ENCODE data around the gene JMJD4.
"Not testable (repeated sequence)": the region's sequence is repeated elsewhere in the genome, so short reads cannot be mapped to it uniquely, and the experiment has no call there.

The JMJD4 gene

GRCh38 chr1:227733751-227734545 lies 1.2 kb downstream of the JMJD4 start:
- no peak for DNase-seq (ENCODE audit: extremely low read depth in 1 of 2, low read depth in 1 of 2)

- DNase-seq (ENCODE audit: extremely low read depth in 1 of 2, low read depth in 1 of 2) = no peak
Observed at GRCh38 chr1:227733309-227733705, 1.8 kb downstream of the JMJD4 start.

- DNase-seq (ENCODE audit: extremely low read depth in 1 of 2, low read depth in 1 of 2) = no peak
Observed at GRCh38 chr1:227732586-227733308, 2.4 kb downstream of the JMJD4 start.

DNA sequence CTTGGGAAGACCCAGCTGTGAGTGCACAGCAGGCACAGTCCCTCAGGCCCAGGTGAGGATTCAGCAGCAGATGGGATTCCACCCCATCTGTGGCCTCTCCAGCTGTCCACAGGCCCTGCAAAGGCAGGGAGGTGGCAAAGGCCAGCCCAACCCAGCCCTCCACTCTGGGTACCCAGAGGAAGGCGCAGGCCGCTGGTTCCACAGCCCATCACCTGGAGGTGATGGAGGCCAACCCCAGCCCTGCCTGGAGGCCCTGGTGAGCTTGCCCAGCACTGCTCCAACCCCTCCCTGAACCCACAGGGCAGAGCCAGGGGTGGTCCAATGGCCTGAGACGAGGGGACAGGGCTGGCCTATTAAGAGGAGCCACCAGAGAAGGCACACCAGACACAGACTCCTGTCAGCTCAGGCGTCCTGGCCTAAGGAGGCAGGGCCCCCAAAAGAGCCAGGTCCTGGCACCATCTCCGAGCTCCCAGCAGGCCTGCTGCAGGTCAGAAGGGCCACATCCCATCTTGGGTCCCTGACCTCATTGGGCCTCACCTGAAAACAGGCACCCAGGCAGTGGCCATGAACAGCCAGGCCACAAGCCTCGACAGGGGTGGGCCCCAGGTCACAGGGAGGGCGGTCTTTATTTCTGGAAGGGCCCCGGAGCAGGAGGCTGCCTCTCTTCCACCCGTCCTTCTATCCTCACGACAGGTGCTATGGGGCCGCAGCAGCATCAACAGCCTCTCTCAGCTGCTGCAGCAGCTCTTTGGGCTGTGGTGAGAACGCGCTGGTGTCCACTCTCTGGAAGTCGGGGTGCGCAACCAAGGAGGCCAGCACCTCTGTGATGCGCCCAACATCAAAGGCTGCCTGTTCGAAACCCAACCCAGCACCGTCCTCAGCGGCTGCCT lies 3.2 kb downstream of the JMJD4 start:
- no peak for DNase-seq (ENCODE audit: extremely low read depth in 1 of 2, low read depth in 1 of 2)

GRCh38 chr1:227731241-227731677 lies 3.8 kb downstream of the JMJD4 start:
- DNase-seq (ENCODE audit: extremely low read depth in 1 of 2, low read depth in 1 of 2) = no peak

- DNase-seq (ENCODE audit: extremely low read depth in 1 of 2, low read depth in 1 of 2) = no peak
Observed at GRCh38 chr1:227730630-227731151, 4.4 kb downstream of the JMJD4 start.

DNA sequence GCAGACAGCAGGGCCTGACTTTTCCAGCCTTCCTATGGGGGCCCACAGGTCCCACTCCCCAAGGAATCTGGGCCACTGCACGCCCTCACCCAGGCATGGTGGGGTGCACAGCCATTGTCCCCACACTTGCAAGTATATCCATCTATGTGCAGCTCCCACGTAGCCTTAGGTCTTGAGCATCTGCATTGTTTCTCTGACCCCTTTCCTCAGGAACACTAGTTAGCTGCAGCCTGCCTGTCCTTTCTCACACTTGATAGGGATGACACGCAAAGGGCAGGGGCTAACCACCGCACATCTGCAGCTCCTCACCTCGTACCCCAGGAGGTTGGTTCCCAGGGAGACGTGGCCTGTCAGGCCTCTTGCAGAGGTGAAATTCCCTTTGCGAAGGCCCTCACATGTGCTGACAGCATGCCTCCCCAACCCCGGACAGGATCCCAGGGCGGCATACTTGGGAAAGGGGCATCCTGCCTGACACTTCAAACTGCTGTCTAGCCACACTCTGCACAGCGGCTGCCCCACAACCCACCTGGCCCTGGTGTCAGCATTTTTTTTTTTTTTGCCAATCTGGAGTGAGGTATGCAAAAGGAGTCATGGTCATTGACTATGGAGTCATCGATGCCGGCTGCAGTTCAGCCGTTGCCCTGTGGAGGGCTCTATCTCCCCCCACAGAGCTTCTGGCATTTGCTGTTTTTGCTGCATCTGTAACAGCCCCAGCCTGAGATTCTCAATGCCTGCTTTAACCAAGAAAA lies 5.0 kb downstream of the JMJD4 start:
- no peak for DNase-seq (ENCODE audit: extremely low read depth in 1 of 2, low read depth in 1 of 2)

DNA sequence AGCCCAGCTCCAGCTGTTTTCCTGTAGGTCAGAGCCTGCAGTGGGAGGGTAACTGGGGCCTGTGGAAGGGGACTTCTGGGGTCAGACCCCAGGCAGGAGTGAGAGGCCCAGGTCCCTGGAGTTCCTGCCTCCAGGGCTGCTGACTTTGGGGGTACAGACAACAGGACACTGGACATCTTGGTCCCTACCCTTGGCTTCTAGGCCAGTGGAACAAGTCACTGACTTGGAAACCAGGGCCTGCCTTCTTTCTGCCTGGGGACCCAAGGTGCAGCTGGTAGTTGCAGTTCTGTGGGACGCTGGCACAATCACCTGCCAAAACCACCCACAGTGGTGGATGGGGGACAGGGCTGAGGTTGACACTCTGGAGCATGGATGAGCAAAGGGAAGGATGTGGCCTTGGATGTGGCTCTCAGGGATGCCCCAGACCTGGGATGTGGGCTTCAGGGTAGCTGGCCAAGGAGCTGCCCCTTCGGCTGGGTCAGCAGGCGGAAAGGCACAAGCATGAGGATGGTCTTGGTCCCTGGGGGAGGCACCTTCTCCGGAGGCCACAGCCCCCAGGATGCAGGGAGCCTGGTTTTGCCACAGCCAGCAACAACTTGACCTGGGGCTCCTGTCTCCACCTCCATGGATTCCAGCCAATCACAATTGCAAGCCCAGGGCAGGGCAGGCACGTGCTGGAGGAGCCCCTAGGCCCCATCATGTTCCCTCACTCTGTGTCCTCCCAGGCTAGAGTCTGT lies 5.8 kb downstream of the JMJD4 start:
- no peak for DNase-seq (ENCODE audit: extremely low read depth in 1 of 2, low read depth in 1 of 2)

DNA sequence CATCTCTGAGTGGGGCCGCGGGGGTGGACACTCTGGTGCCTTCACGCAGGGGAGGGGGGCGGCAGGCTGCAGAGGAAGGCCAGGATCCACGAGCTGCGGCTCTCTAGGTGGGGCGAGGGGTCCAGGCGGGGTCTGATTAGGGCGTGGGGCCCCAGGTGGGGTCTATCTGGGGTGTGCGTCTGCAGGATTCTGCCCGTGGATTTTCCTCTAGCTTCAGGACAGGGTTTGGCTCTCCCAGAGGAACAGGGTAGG lies 6.3 kb downstream of the JMJD4 start:
- DNase-seq (ENCODE audit: extremely low read depth in 1 of 2, low read depth in 1 of 2) = no peak

DNA sequence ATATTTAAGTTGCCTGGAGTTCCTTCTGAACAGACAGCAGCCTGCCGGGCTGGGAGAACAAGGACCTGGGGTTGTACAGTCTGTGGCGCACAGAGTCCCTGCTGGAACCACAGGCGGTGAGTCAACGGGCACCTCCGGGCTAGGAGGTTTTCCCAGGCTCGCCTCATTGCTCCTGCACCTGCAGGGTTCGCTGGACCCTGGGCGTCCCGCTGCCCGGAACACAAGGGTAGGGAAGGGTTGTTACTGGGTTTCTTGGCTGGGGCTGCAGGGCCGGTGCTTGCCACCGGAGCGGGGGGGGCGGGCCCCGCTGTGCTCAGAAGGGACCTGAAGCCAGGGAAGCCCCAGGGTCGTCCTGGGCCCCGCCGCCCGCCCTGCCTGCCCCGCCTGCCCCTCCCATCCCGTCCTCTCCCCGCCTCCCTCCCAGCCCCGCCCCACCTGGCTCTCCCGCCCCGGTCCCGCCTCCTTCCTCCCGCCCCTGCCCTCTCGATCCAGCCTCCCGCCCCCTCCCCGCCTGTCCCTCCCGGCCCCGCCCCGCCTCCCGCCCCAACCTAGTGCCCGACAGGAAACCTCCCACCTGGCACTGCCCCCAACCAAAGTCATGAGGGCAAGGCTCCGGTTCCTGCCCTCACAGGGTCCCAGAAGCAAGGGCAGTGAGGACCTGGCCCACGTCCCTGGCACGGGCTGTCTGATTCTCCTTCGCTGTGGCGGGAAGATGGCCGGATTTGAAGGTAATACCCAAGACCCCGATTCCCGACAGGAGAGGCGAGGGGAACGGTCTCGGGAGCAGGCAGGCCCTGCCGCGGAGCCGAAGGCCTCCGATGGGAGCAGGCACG lies 6.8 kb downstream of the JMJD4 start:
- DNase-seq (ENCODE audit: extremely low read depth in 1 of 2, low read depth in 1 of 2) = peak; percentile 22 to 53

- DNase-seq (ENCODE audit: extremely low read depth in 1 of 2, low read depth in 1 of 2) = no peak
Observed at GRCh38 chr1:227726924-227727599, 8.0 kb downstream of the JMJD4 start.

- DNase-seq (ENCODE audit: extremely low read depth in 1 of 2, low read depth in 1 of 2) = no peak
Observed at GRCh38 chr1:227726318-227726717, 8.8 kb downstream of the JMJD4 start.

GRCh38 chr1:227725046-227725445 lies 10.1 kb downstream of the JMJD4 start:
- no peak for DNase-seq (ENCODE audit: extremely low read depth in 1 of 2, low read depth in 1 of 2)

DNA sequence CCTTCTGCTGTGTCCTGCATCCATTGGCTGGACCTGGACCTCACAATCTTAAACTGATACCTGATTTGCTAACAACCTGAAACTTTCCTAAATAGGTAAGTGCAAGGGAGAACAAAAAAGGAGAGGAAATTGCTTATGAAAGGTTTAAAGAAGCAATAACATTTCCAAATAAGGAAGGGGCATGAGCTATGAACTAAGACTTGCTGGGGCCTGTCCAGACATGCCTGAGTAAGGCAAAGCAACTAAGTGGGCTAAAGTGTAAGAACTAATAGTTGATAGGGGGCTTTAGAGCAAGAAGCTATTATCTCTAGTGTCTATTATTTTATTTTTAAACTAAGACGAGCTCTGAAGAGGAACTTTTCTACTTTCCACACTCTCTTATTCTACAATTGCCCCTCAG lies 11.6 kb downstream of the JMJD4 start:
- DNase-seq (ENCODE audit: extremely low read depth in 1 of 2, low read depth in 1 of 2) = no peak

DNA sequence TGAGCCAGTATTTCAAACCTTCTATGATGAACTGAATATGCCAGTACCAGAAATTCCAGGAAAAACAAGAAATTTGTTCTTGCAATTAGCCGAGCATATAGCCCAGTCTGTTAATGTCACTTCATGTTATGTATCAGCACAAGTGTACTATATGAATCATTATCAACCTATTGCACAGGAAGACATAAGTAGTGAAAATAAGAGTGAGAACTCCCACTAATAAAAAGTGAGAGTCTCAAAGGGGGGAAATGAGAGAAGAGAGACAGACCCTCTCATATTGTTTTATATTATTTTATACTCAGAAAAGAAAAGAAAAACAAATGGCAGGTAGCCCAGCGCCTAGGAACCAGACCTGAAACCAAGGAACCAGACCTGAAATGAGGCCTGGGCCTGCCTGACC lies 16.2 kb downstream of the JMJD4 start:
- DNase-seq (ENCODE audit: extremely low read depth in 1 of 2, low read depth in 1 of 2) = no peak

GRCh38 chr1:227712648-227713047 lies 22.5 kb downstream of the JMJD4 start:
- no peak for DNase-seq (ENCODE audit: extremely low read depth in 1 of 2, low read depth in 1 of 2)

- DNase-seq (ENCODE audit: extremely low read depth in 1 of 2, low read depth in 1 of 2) = not testable (repeated sequence)
Observed at GRCh38 chr1:227710474-227710873, 24.6 kb downstream of the JMJD4 start.

GRCh38 chr1:227709451-227709850 lies 25.7 kb downstream of the JMJD4 start:
- no peak for DNase-seq (ENCODE audit: extremely low read depth in 1 of 2, low read depth in 1 of 2)

GRCh38 chr1:227707846-227708245 lies 27.3 kb downstream of the JMJD4 start:
- no peak for DNase-seq (ENCODE audit: extremely low read depth in 1 of 2, low read depth in 1 of 2)
